H1 (cell line): ENCODE results near the gene ZSWIM4. TPM values are rescaled to one million over a fixed set of nuclear protein-coding genes. Genes with fewer than 3 reads are reported as not detected.

ENCODE experiments used
- CTCF ChIA-PET: fragments of 300-600 bp; sonication (Branson Sonifier 250); formaldehyde crosslinking; loops from one replicate; lab custom pipeline; 2021; ENCODE audit not compliant: partially characterized antibody; lab: Charles Lee
- POLR2A ChIA-PET: fragments of 300-600 bp; sonication (Branson Sonifier 250); formaldehyde crosslinking; loops from one replicate; lab custom pipeline; 2021; ENCODE audit warnings: inconsistent platforms; ENCODE audit not compliant: partially characterized antibody; lab: Charles Lee
- DNase-seq, 2 experiments: peaks; one replicate each; pipeline versions ENCODE4 v3.0.0 to v3.0.0-alpha.2; 2010 to 2022; ENCODE audit warnings: low spot score in 2 of 2, low read depth in 1 of 2, mixed read lengths in 1 of 2
- FAIRE-seq: peaks from 2 replicates; lab custom pipeline; 2011; peaks lifted over from hg19 to GRCh38; lab: Jason Lieb, UNC
- H2AFZ ChIP-seq: 2 replicates; pipeline ENCODE4 v1.8.1; 2012; ENCODE audit warnings: low read length, inconsistent platforms
- H2AK5ac ChIP-seq: 2 replicates; pipeline ENCODE4 v1.6.1; 2013; ENCODE audit warnings: low read depth, low read length
- H2BK120ac ChIP-seq: replicated peaks from 2 replicates; pipeline ENCODE3; 2013; ENCODE audit warnings: low read depth, low read length, inconsistent platforms
- H2BK12ac ChIP-seq: 2 replicates; pipeline ENCODE4 v1.6.1; 2013; ENCODE audit warnings: low read depth, low read length
- H2BK15ac ChIP-seq: 2 replicates; pipeline ENCODE4 v1.6.1; 2013; ENCODE audit warnings: low read length
- H2BK20ac ChIP-seq: 2 replicates; pipeline ENCODE4 v1.6.1; 2013; ENCODE audit warnings: low read length
- H2BK5ac ChIP-seq: 2 replicates; pipeline ENCODE4 v1.6.1; 2013; ENCODE audit warnings: low read depth, low read length
- H3K14ac ChIP-seq: 2 replicates; pipeline ENCODE4 v1.6.1; 2013; ENCODE audit warnings: inconsistent platforms; ENCODE audit not compliant: insufficient read length
- H3K18ac ChIP-seq: 2 replicates; pipeline ENCODE4 v1.6.1; 2013; ENCODE audit warnings: low read length; ENCODE audit errors: extremely low read depth
- H3K23ac ChIP-seq: 2 replicates; pipeline ENCODE4 v1.6.1; 2013; ENCODE audit warnings: inconsistent platforms; ENCODE audit not compliant: insufficient read length
- H3K23me2 ChIP-seq: 2 replicates; pipeline ENCODE4 v1.6.1; 2013; ENCODE audit warnings: low read depth, low read length
- H3K27ac ChIP-seq: 2 replicates; pipeline ENCODE4 v1.6.1; 2011; ENCODE audit warnings: low read depth, low read length, inconsistent platforms
- H3K27me3 ChIP-seq, 4 experiments: replicated peaks in 1 of 4; 1 replicate in 1 of 4; 2 replicates in 3 of 4; pipeline versions ENCODE4 v1.6.1 to v1.8.1; 2011 to 2013; ENCODE audit warnings: low read length in 3 of 4, mild to moderate bottlenecking in 3 of 4, inconsistent platforms in 2 of 4, mixed read lengths in 2 of 4, moderate library complexity in 1 of 4; ENCODE audit not compliant: control insufficient read depth in 3 of 4, insufficient read depth in 3 of 4; ENCODE audit errors: extremely low read depth in 1 of 4
- H3K36me3 ChIP-seq, 4 experiments: 2 replicates each; pipeline versions ENCODE4 v1.6.1 to v1.8.1; 2011 to 2013; ENCODE audit warnings: mild to moderate bottlenecking in 4 of 4, low read length in 3 of 4, moderate library complexity in 2 of 4, control low read depth in 1 of 4, inconsistent platforms in 1 of 4; ENCODE audit not compliant: insufficient read depth in 4 of 4, control insufficient read depth in 2 of 4
- H3K4ac ChIP-seq: replicated peaks from 2 replicates; pipeline ENCODE3; 2013; ENCODE audit warnings: low read length, low read depth, mixed read lengths, inconsistent platforms; ENCODE audit not compliant: insufficient read length
- H3K4me1 ChIP-seq, 4 experiments: replicated peaks in 1 of 4; 1 replicate in 1 of 4; 2 replicates in 3 of 4; pipeline versions ENCODE4 v1.6.1 to v1.8.1; 2011 to 2013; ENCODE audit warnings: low read length in 3 of 4, inconsistent platforms in 2 of 4, mixed read lengths in 1 of 4; ENCODE audit not compliant: insufficient read depth in 4 of 4, control insufficient read depth in 3 of 4
- H3K4me2 ChIP-seq, 2 experiments: 2 replicates each; pipeline versions ENCODE4 v1.6.1 to v1.8.1; 2011 to 2013; ENCODE audit warnings: low read depth in 2 of 2, low read length in 2 of 2, control low read depth in 1 of 2, inconsistent platforms in 1 of 2, mild to moderate bottlenecking in 1 of 2; ENCODE audit not compliant: insufficient read depth in 1 of 2
- H3K4me3 ChIP-seq, 4 experiments: fragments of 200-600, 300-600 bp in 1 of 4; sonication (generic), shearing (Covaris generic), sonication (Bioruptor Twin) in 1 of 4; 2 replicates each; pipeline versions ENCODE4 v1.5.1 to v1.8.1; 2011 to 2016; ENCODE audit warnings: low read length in 4 of 4, low read depth in 3 of 4, control low read depth in 2 of 4, inconsistent platforms in 2 of 4, mild to moderate bottlenecking in 2 of 4, mixed read lengths in 1 of 4, moderate library complexity in 1 of 4; ENCODE audit not compliant: insufficient read depth in 2 of 4; ENCODE audit errors: extremely low read depth in 1 of 4
- H3K56ac ChIP-seq: replicated peaks from 2 replicates; pipeline ENCODE3; 2013; ENCODE audit warnings: low read depth, mild to moderate bottlenecking, mixed read lengths, low read length, inconsistent platforms; ENCODE audit not compliant: insufficient read length
- H3K79me1 ChIP-seq: 2 replicates; pipeline ENCODE4 v1.6.1; 2013; ENCODE audit warnings: low read depth, low read length, control low read depth
- H3K79me2 ChIP-seq, 2 experiments: 2 replicates each; pipeline versions ENCODE4 v1.6.1 to v1.8.1; 2012 to 2013; ENCODE audit warnings: low read length in 2 of 2, mild to moderate bottlenecking in 2 of 2, inconsistent platforms in 1 of 2; ENCODE audit not compliant: insufficient read depth in 2 of 2, control insufficient read depth in 1 of 2
- H3K9ac ChIP-seq, 4 experiments: replicated peaks in 1 of 4; 1 replicate in 1 of 4; 2 replicates in 3 of 4; pipeline versions ENCODE4 v1.6.1 to v1.8.1; 2011 to 2013; ENCODE audit warnings: low read depth in 3 of 4, low read length in 3 of 4, control low read depth in 2 of 4, mild to moderate bottlenecking in 2 of 4, moderate library complexity in 2 of 4, inconsistent platforms in 1 of 4; ENCODE audit errors: extremely low read depth in 1 of 4
- H3K9me3 ChIP-seq, 2 experiments: 2 replicates each; pipeline versions ENCODE4 v1.6.1 to v1.8.1; 2012 to 2013; ENCODE audit warnings: mild to moderate bottlenecking in 2 of 2, moderate library complexity in 2 of 2, control low read depth in 1 of 2, inconsistent platforms in 1 of 2, low read depth in 1 of 2, low read length in 1 of 2, mixed read lengths in 1 of 2; ENCODE audit not compliant: insufficient read depth in 2 of 2
- H4K20me1 ChIP-seq, 2 experiments: replicated peaks in 1 of 2; 2 replicates each; pipeline versions ENCODE3 to v1.8.1; 2011 to 2013; ENCODE audit warnings: inconsistent platforms in 2 of 2, low read length in 2 of 2, mild to moderate bottlenecking in 1 of 2; ENCODE audit not compliant: insufficient read depth in 2 of 2, control insufficient read depth in 1 of 2
- H4K5ac ChIP-seq: 2 replicates; pipeline ENCODE4 v1.6.1; 2013; ENCODE audit warnings: low read length, low read depth, mixed read lengths, inconsistent platforms; ENCODE audit not compliant: insufficient read length
- H4K8ac ChIP-seq: 2 replicates; pipeline ENCODE4 v1.8.0; 2013; ENCODE audit warnings: mild to moderate bottlenecking, moderate library complexity, low read length, inconsistent platforms; ENCODE audit not compliant: insufficient read depth; ENCODE audit errors: extremely low read depth
- H4K91ac ChIP-seq: replicated peaks from 2 replicates; pipeline ENCODE3; 2013; ENCODE audit warnings: low read length, mixed read lengths, inconsistent platforms; ENCODE audit not compliant: insufficient read length
- CBX8 ChIP-seq: fragments of 300-800, 300-1000 bp; sonication (generic); IDR thresholded peaks from 2 replicates; pipeline ENCODE4 v1.7.1; 2016; ENCODE audit warnings: low read depth, low read length, borderline replicate concordance
- KDM4A ChIP-seq: IDR thresholded peaks from one replicate; pipeline ENCODE4 v1.7.1; 2012; ENCODE audit warnings: low read depth, mild to moderate bottlenecking, moderate library complexity, low read length, inconsistent platforms; ENCODE audit not compliant: severe bottlenecking
- MAX ChIP-seq: IDR thresholded peaks from 2 replicates; pipeline ENCODE4 v1.6.1; 2012; ENCODE audit warnings: inconsistent platforms
- RBBP5 ChIP-seq: IDR thresholded peaks from 2 replicates; pipeline ENCODE4 v1.7.1; 2012; ENCODE audit warnings: low read depth, mild to moderate bottlenecking, inconsistent platforms, low read length, moderate library complexity, borderline replicate concordance
- SUZ12 ChIP-seq: fragments of 200-600 bp; sonication (generic); IDR thresholded peaks from 2 replicates; pipeline ENCODE4 v1.6.1; 2012; ENCODE audit warnings: mild to moderate bottlenecking, inconsistent platforms, low read length, moderate library complexity, mixed read lengths
- TBP ChIP-seq: IDR thresholded peaks from 2 replicates; pipeline ENCODE4 v1.6.1; 2011; ENCODE audit warnings: low read depth, low read length, improper control_type of control experiment
- WGBS, 2 experiments: shearing (Covaris generic) in 1 of 2; methylation state at CpG; one replicate each; pipeline versions ENCODE4 v1.1.6 to v1.1.7; 2013 to 2015; ENCODE audit warnings: low lambda C conversion rate in 2 of 2, mixed read lengths in 2 of 2, inconsistent platforms in 1 of 2, low coverage in 1 of 2, missing lambda C conversion rate in 1 of 2; ENCODE audit not compliant: insufficient replicate concordance in 2 of 2, insufficient coverage in 1 of 2, insufficient read length in 1 of 2; ENCODE audit errors: extremely low coverage in 1 of 2, missing lambda C conversion rate in 1 of 2; 5-methylcytosine and 5-hydroxymethylcytosine counted together
- polyA plus RNA-seq, 7 experiments: library from polyadenylated mRNA; depleted of rRNA in 3 of 7; stranded (reverse) in 5 of 7; unstranded in 2 of 7; fragments of >200 nt in 5 of 7; fragments of 200-250 nt in 2 of 7; gene quantifications; 1 replicate in 5 of 7; 2 replicates in 1 of 7; 4 replicates in 1 of 7; pipeline versions ENCODE4 v1.2.1 to v1.2.3, GENCODE V29; 2011 to 2013; ENCODE audit warnings: missing spikeins in 2 of 7, mixed read lengths in 2 of 7
- total RNA-seq: library from RNA; stranded (reverse); fragmentation: NEBNext Ultra II Directional; extraction: Animal tissue kit (Norgen Biotek cat#: 25700); gene quantifications from 2 replicates; pipeline ENCODE4 v1.2.1, GENCODE V29; 2021
- TF ChIP-seq, protein P1 (sequence below): IDR thresholded peaks from 2 replicates; pipeline ENCODE4 v1.6.1; 2012; ENCODE audit warnings: low read length, inconsistent platforms

The ZSWIM4 gene
- total and polyA plus RNA-seq, 2 of the 8 experiments (the other 6 are each of a cell fraction or from before 2014, with no cell fraction given) = 12.2 to 31.1 TPM

DNA sequence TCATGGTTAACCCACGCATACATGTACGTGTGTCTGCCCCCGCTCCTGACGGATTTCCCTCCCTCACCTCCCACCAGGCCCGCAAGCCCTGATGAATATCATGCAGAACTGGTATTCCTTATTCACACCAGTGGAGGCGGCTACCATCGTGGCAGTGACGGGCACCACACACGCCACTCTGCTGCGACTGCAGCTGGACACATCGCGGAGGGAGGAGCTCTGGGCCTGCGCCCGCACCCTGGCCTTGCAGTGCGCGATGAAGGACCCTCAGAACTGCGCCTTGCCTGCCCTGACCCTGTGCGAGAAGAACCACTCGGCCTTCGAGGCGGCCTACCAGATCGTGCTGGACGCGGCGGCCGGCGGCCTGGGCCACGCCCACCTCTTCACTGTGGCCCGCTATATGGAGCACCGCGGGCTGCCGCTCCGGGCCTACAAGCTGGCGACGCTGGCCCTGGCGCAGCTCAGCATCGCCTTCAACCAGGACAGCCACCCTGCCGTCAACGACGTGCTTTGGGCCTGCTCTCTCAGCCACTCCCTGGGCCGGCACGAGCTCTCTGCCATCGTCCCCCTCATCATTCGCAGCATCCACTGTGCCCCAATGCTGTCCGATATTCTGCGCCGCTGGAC, 35.0 kb downstream of the ZSWIM4 start:
- Histone ChIP-seq H4K5ac (no peak overlapping the region), H3K4me1 (peaks cover 0 to 5% (median 2%) of the 10 kb centered on the region in 4 experiments; a peak in 4 of 7 replicates), H2BK20ac (no peak overlapping the region), H3K27ac (no peak overlapping the region), H4K20me1 (peaks cover 0 to 4% of the 10 kb centered on the region in 2 experiments), H3K4me2 (no peak overlapping the region), H3K56ac (no peak overlapping the region), H3K36me3 (peaks cover 0 to 14% (median 13%) of the 10 kb centered on the region in 4 experiments; a peak in 5 of 8 replicates), H3K9ac (no peak overlapping the region), H2BK5ac (no peak overlapping the region), H3K23me2 (peaks cover 7% of the 10 kb centered on the region), H2AK5ac (no peak overlapping the region), H4K91ac (no peak overlapping the region), H4K8ac (no peak overlapping the region), H2BK120ac (no peak overlapping the region), H3K4me3 (no peak overlapping the region), H3K18ac (no peak overlapping the region), H2BK15ac (no peak overlapping the region), H3K27me3 (no peaks in the 10 kb centered on the region), H2AFZ (no peak overlapping the region), H3K14ac (no peak overlapping the region), H3K79me1 (no peaks in the 10 kb centered on the region), H3K23ac (no peak overlapping the region), H3K4ac (no peak overlapping the region), H3K79me2 (no peaks in the 10 kb centered on the region), H2BK12ac (no peak overlapping the region), H3K9me3 (no peaks in the 10 kb centered on the region)
- DNase-seq (no peak), FAIRE-seq (no peak)
- 95% methylated on average over 44 of the region's 47 CpGs; no CpG with 5 or more reads in 1 of the 2 experiments for WGBS, 2 experiments
- TF ChIP-seq MAX (no peak), TBP (no peak), CBX8 (no peak), RBBP5 (no peak), SUZ12 (no peak), KDM4A (no peak)
- TF ChIP-seq, protein P1, sequence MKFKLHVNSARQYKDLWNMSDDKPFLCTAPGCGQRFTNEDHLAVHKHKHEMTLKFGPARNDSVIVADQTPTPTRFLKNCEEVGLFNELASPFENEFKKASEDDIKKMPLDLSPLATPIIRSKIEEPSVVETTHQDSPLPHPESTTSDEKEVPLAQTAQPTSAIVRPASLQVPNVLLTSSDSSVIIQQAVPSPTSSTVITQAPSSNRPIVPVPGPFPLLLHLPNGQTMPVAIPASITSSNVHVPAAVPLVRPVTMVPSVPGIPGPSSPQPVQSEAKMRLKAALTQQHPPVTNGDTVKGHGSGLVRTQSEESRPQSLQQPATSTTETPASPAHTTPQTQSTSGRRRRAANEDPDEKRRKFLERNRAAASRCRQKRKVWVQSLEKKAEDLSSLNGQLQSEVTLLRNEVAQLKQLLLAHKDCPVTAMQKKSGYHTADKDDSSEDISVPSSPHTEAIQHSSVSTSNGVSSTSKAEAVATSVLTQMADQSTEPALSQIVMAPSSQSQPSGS = no peak
- ChIA-PET POLR2A (interaction anchor here (0.6 to 1.9 kb wide), 5 partner anchors 10 to 99 kb away, joined by 3 to 9 read pairs (median 4); no protein-coding TSS in a partner anchor), CTCF (interaction anchor here (0.6 to 3.2 kb wide), 6 partner anchors 9 to 238 kb away, joined by 3 to 16 read pairs (median 4); no protein-coding TSS in a partner anchor)
